Tibial artery (tissue), 4 donors: Measurements from ENCODE around the gene SAMSN1.

Experiments used
- DNase-seq, 2 donors: peaks; one replicate each; pipeline ENCODE4 v3.0.0-alpha.2; 2019
- H3K27ac ChIP-seq, 2 donors: fragments of 200-600 bp; sonication (generic) in 1 of 2; 1 replicate in 1 of 2; 2 replicates in 1 of 2; pipeline ENCODE4 v1.5.1; 2018 to 2019; ENCODE audit warnings: mild to moderate bottlenecking in 1 of 2
- H3K27me3 ChIP-seq, 2 donors: fragments of 200-600 bp; sonication (generic) in 1 of 2; one replicate each; pipeline versions ENCODE4 v1.5.1 to v1.6.0; 2016 to 2019
- H3K36me3 ChIP-seq, 3 donors: fragments of 200-600 bp; sonication (generic) in 2 of 3; one replicate each; pipeline ENCODE4 v1.5.1; 2016 to 2019; ENCODE audit warnings: mild to moderate bottlenecking in 2 of 3
- H3K4me1 ChIP-seq, 4 donors: fragments of 200-600 bp; sonication (generic) in 2 of 4; 1 replicate in 3 of 4; 2 replicates in 1 of 4; pipeline ENCODE4 v1.5.1; 2016 to 2019
- H3K4me3 ChIP-seq, 2 donors: fragments of 200-600 bp; sonication (generic) in 1 of 2; 1 replicate in 1 of 2; 2 replicates in 1 of 2; pipeline ENCODE4 v1.5.1; 2018 to 2019; ENCODE audit warnings: mild to moderate bottlenecking in 2 of 2
- H3K9me3 ChIP-seq, 3 donors: fragments of 200-600 bp; sonication (generic) in 1 of 3; one replicate each; pipeline ENCODE4 v1.5.1; 2016 to 2019
- CTCF ChIP-seq, 2 experiments: fragments of 200-600 bp in 1 of 2; fragments of 450-650 bp in 1 of 2; IDR thresholded peaks; one replicate each; pipeline ENCODE4 v1.5.1; 2017 to 2019; ENCODE audit warnings: antibody characterized with exemption in 2 of 2, mild to moderate bottlenecking in 1 of 2, moderate library complexity in 1 of 2
- intact Hi-C: fragments of 100-400 bp; cut with DNase I; formaldehyde crosslinking; loops from one replicate; pipeline ENCODE4 v1.15.0; 2023; ENCODE audit warnings: low total_unique reads

The SAMSN1 gene

DNA sequence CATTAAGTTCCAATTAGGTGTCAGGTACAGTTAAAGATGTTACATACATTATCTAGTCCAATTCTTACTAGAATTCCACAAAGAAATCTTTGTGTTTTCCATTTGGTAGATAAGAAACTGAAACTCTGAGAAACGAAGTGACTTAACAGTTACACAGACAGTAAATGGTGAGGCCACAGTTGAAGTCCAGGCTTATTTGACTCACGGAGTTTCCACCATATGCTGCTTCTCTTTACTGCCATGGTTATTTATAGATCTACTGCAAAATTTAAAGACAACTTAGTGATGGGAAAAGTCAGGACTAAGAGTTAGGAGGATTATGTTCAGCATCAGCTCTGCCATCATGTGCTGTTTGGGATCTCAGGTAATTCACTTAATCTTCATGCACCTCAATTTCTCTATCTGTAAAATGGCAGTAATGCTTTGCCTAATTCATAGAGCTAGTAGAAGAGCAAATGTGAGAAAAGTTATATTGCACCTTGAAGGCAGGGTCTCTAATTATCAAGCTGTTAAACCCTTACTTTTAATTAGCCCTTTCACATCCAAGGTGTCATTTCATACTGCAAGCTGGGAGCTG, 26.2 kb upstream of the SAMSN1 start:
- TF ChIP-seq CTCF (IDR thresholded peaks at IDR 0.05), result no peak

DNA sequence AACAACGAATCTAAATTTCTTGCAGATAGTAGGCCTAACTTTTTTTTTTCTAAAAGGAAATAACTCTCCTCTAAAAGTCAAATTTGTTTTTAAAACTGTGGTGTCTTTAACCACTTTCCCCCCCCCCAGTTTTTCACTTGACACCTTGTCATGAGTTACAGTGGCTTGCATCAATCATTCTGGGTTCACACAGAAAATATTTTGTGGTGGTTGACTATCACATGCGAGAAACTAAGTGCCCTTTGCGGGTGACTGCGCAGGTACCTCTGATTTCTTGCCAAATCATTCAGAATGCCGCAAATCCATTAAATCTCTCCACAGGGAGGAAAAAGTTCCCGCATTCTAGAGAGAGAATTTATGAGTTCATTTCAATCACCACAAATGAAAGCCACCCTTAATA, 23.8 kb upstream of the SAMSN1 start:
- Histone ChIP-seq H3K4me3 (no peak overlapping the region), H3K36me3 (no peaks in the 10 kb centered on the region), H3K27ac (no peak overlapping the region), H3K4me1 (no peaks in the 10 kb centered on the region), H3K27me3 (no peaks in the 10 kb centered on the region), H3K9me3 (no peaks in the 10 kb centered on the region)
- intact Hi-C loops, result no loop called here
- TF ChIP-seq CTCF (IDR thresholded peaks at IDR 0.05), result no peak
- no peak for DNase-seq

More for the DNA sequence above, 26.2 kb upstream of the SAMSN1 start:
- H3K4me1 ChIP-seq, result no peaks in the 10 kb centered on the region
- H3K9me3 ChIP-seq, result no peaks in the 10 kb centered on the region
- no peaks in the 10 kb centered on the region for H3K27me3 ChIP-seq
- no peak overlapping the region for H3K27ac ChIP-seq
- intact Hi-C loops, result no loop called here
- DNase-seq, result no peak
- H3K4me3 ChIP-seq, result no peak overlapping the region
- H3K36me3 ChIP-seq, result no peaks in the 10 kb centered on the region

GRCh38 chr21:14569026-14569621, 23.0 kb upstream of the SAMSN1 start:
- H3K4me1 ChIP-seq, result no peaks in the 10 kb centered on the region
- no peak overlapping the region for H3K27ac ChIP-seq
- no peak for DNase-seq
- no peaks in the 10 kb centered on the region for H3K36me3 ChIP-seq
- TF ChIP-seq CTCF (IDR thresholded peaks at IDR 0.05), result no peak
- intact Hi-C loops, result no loop called here
- no peaks in the 10 kb centered on the region for H3K27me3 ChIP-seq
- no peak overlapping the region for H3K4me3 ChIP-seq
- H3K9me3 ChIP-seq, result no peaks in the 10 kb centered on the region

GRCh38 chr21:14567331-14568279, 21.5 kb upstream of the SAMSN1 start:
- no peak for DNase-seq
- H3K9me3 ChIP-seq, result no peaks in the 10 kb centered on the region
- H3K27me3 ChIP-seq, result no peaks in the 10 kb centered on the region
- no peak overlapping the region for H3K27ac ChIP-seq
- H3K4me1 ChIP-seq, result no peaks in the 10 kb centered on the region
- H3K4me3 ChIP-seq, result no peak overlapping the region
- TF ChIP-seq CTCF (IDR thresholded peaks at IDR 0.05), result no peak
- no peaks in the 10 kb centered on the region for H3K36me3 ChIP-seq
- intact Hi-C loops, result no loop called here

GRCh38 chr21:14566894-14567293, 20.8 kb upstream of the SAMSN1 start:
- Histone ChIP-seq H3K27me3 (no peaks in the 10 kb centered on the region), H3K9me3 (no peaks in the 10 kb centered on the region), H3K4me1 (no peaks in the 10 kb centered on the region), H3K36me3 (no peaks in the 10 kb centered on the region), H3K4me3 (no peak overlapping the region), H3K27ac (no peak overlapping the region)
- no peak for DNase-seq
- TF ChIP-seq CTCF (IDR thresholded peaks at IDR 0.05), result no peak
- intact Hi-C loops, result no loop called here
